ENCODE measurements around the gene SLC25A52.

Gene SLC25A52

GRCh38 chr18:31791817-31792579 lies 31.3 kb upstream of the SLC25A52 start:
- H3K4me3 ChIP-seq (ENCODE audit: low read length) = no peak overlapping the region
- no peak for TF ChIP-seq CTCF (IDR thresholded peaks at IDR 0.05; ENCODE audit: insufficient read depth, low read depth, low read length, missing control alignments)
- no peak for DNase-seq (ENCODE audit: low read depth)

- no peak for DNase-seq (ENCODE audit: low read depth)
- no peak overlapping the region for H3K4me3 ChIP-seq (ENCODE audit: low read length)
- TF ChIP-seq CTCF (IDR thresholded peaks at IDR 0.05; ENCODE audit: insufficient read depth, low read depth, low read length, missing control alignments) = no peak
Measured at GRCh38 chr18:31789409-31789808, 28.7 kb upstream of the SLC25A52 start.

DNA sequence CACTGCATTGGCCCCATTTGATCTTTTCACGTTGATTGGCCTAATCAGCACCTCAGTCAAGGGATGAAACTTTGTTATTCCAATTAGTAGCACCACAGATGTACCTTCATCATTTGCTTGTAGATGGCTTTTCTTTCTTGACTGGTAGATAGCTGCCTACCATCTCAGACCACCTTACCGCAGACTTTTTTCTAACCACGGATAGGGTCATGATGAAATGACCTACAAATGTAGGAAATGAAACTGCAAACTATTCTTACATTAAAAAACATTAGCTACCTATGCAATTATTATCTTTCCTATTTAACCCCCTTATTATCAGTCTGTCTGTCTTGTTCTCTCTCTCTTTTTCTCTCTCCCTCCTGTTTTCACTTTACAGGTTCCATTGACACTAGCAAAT lies 22.4 kb upstream of the SLC25A52 start:
- TF ChIP-seq CTCF (IDR thresholded peaks at IDR 0.05; ENCODE audit: insufficient read depth, low read depth, low read length, missing control alignments) = no peak
- no peak overlapping the region for H3K4me3 ChIP-seq (ENCODE audit: low read length)
- no peak for DNase-seq (ENCODE audit: low read depth)

DNA sequence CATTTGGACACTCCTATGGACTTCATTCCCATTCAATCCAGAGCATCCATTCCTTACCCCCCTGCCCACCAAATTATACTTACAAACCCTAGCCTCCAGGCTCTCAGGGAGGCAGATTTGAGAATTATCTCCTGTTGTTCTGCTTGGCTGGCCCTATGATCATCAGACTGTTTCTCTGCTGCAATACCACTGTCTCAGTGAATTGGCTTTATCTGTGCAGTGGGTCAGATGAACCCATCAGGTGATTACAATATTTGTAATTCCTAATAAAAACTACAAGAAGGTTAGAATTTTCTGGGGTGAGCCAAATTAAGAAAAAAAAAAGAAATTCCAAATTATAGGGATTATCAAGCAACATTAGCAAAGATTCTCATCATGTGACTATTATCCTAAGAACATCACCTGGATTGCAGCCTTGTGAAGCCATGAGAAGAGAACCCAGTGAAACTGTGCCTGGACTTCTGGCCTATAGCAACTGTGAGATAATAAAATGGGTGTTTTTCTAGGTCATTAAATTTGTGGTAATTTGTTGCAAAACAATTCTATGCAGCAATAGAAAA lies 17.8 kb upstream of the SLC25A52 start:
- no peak overlapping the region for H3K4me3 ChIP-seq (ENCODE audit: low read length)
- no peak for TF ChIP-seq CTCF (IDR thresholded peaks at IDR 0.05; ENCODE audit: insufficient read depth, low read depth, low read length, missing control alignments)
- DNase-seq (ENCODE audit: low read depth) = no peak

DNA sequence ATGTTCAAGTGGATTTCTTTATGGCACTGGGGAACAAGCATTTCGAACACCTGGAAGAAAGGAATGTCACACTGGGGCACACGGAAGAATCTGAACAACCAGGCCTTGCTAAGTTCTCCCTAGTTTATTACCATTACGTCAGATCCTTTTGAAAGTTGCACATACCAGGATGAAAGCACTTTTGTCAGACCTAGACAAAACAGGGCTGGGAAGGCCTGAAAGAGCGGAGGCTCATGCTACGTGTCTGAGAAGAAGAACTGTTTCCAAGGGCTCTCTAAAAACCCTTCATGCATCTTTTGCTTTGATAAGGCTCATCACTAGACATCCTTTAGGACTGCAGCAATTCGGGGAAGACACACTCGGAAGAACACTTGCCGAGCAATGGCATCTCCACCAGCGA lies 15.4 kb upstream of the SLC25A52 start:
- no peak for TF ChIP-seq CTCF (IDR thresholded peaks at IDR 0.05; ENCODE audit: insufficient read depth, low read depth, low read length, missing control alignments)
- H3K4me3 ChIP-seq (ENCODE audit: low read length) = no peak overlapping the region
- no peak for DNase-seq (ENCODE audit: low read depth)

GRCh38 chr18:31774962-31775361 lies 14.3 kb upstream of the SLC25A52 start:
- no peak for DNase-seq (ENCODE audit: low read depth)
- H3K4me3 ChIP-seq (ENCODE audit: low read length) = no peak overlapping the region
- no peak for TF ChIP-seq CTCF (IDR thresholded peaks at IDR 0.05; ENCODE audit: insufficient read depth, low read depth, low read length, missing control alignments)

GRCh38 chr18:31774477-31774785 lies 13.8 kb upstream of the SLC25A52 start:
- H3K4me3 ChIP-seq (ENCODE audit: low read length) = no peak overlapping the region
- no peak for DNase-seq (ENCODE audit: low read depth)
- no peak for TF ChIP-seq CTCF (IDR thresholded peaks at IDR 0.05; ENCODE audit: insufficient read depth, low read depth, low read length, missing control alignments)

Measured in epithelial cell of esophagus (primary cell).